Measurements from ENCODE around the gene GABPA. TPM values are rescaled to one million over a fixed set of nuclear protein-coding genes. Genes with fewer than 3 reads are reported as not detected.
"Not testable (repeated sequence)": the region's sequence is repeated elsewhere in the genome, so short reads cannot be mapped to it uniquely, and the experiment has no call there.

GABPA gene
- total RNA-seq, 4 donors from 2014 or later: 17.6 to 23.7 (median 19.6) TPM

GRCh38 chr21:25709684-25710265 is 25.0 kb upstream of the GABPA start:
- WGBS: 85% methylated on average over 5 of the region's 5 CpGs

GRCh38 chr21:25710550-25710949 is 24.2 kb upstream of the GABPA start:
- WGBS: 97% methylated on average over 5 of the region's 5 CpGs
- Histone ChIP-seq H3K4me3 (no peak overlapping the region), H3K27ac (replicated peaks in 1 of 4) (no peak overlapping the region), H3K27me3 (no peaks in the 10 kb centered on the region), H3K4me1 (peaks cover 0 to 3% (median 0%) of the 10 kb centered on the region in 4 donors), H3K9me3 (no peaks in the 10 kb centered on the region), H3K36me3 (peaks cover 5 to 62% (median 44%) of the 10 kb centered on the region in 4 donors)
- intact Hi-C loops (cut with DNase I): no loop called here
- no peak for TF ChIP-seq CTCF (IDR thresholded peaks at IDR 0.05)
- no peak for TF ChIP-seq POLR2A (IDR thresholded peaks at IDR 0.05; ENCODE audit: low read depth)
- no peak for TF ChIP-seq POLR2AphosphoS5 (IDR thresholded peaks at IDR 0.05)
- no peak for TF ChIP-seq EP300 (IDR thresholded peaks at IDR 0.05)
- DNase-seq (ENCODE audit: extremely low spot score): no peak

More at GRCh38 chr21:25709684-25710265, 25.0 kb upstream of the GABPA start:
- no peak for TF ChIP-seq CTCF (IDR thresholded peaks at IDR 0.05)
- TF ChIP-seq EP300 (IDR thresholded peaks at IDR 0.05): no peak
- no peak for TF ChIP-seq POLR2AphosphoS5 (IDR thresholded peaks at IDR 0.05)
- TF ChIP-seq POLR2A (IDR thresholded peaks at IDR 0.05; ENCODE audit: low read depth): no peak
- H3K4me3 ChIP-seq: no peak overlapping the region
- peaks cover 0 to 3% (median 0%) of the 10 kb centered on the region in 4 donors for H3K4me1 ChIP-seq
- H3K36me3 ChIP-seq: peaks cover 5 to 59% (median 37%) of the 10 kb centered on the region in 4 donors
- H3K27ac ChIP-seq (replicated peaks in 1 of 4): no peak overlapping the region
- H3K9me3 ChIP-seq: no peaks in the 10 kb centered on the region
- H3K27me3 ChIP-seq: no peaks in the 10 kb centered on the region
- DNase-seq (ENCODE audit: extremely low spot score): no peak
- intact Hi-C loops (cut with DNase I): no loop called here

- WGBS: 96% methylated on average over 10 of the region's 10 CpGs
- H3K36me3 ChIP-seq: peaks cover 0 to 57% (median 46%) of the 10 kb centered on the region in 4 donors
Measured at GRCh38 chr21:25714066-25714465, 20.7 kb upstream of the GABPA start.

GRCh38 chr21:25717491-25718147 is 17.2 kb upstream of the GABPA start:
- H3K36me3 ChIP-seq: peaks cover 0 to 66% (median 51%) of the 10 kb centered on the region in 4 donors
- 84% methylated on average over 5 of the region's 5 CpGs for WGBS
- no peak overlapping the region for H3K4me3 ChIP-seq
- no peak for DNase-seq (ENCODE audit: extremely low spot score)
- peaks cover 6 to 21% (median 9%) of the 10 kb centered on the region in 4 donors for H3K4me1 ChIP-seq
- H3K9me3 ChIP-seq: no peaks in the 10 kb centered on the region
- H3K27me3 ChIP-seq: no peaks in the 10 kb centered on the region
- intact Hi-C loops (cut with DNase I): no loop called here
- no peak for TF ChIP-seq POLR2AphosphoS5 (IDR thresholded peaks at IDR 0.05)
- TF ChIP-seq CTCF (IDR thresholded peaks at IDR 0.05): no peak
- TF ChIP-seq EP300 (IDR thresholded peaks at IDR 0.05): no peak
- no peak for TF ChIP-seq POLR2A (IDR thresholded peaks at IDR 0.05; ENCODE audit: low read depth)
- no peak overlapping the region for H3K27ac ChIP-seq (replicated peaks in 1 of 4)

More at GRCh38 chr21:25714066-25714465, 20.7 kb upstream of the GABPA start:
- intact Hi-C loops (cut with DNase I); H3K9me3 ChIP-seq; DNase-seq (ENCODE audit: extremely low spot score); H3K27me3 ChIP-seq; H3K4me1 ChIP-seq; H3K4me3 ChIP-seq; H3K27ac ChIP-seq (replicated peaks in 1 of 4): not testable (repeated sequence)

GRCh38 chr21:25721987-25722386 is 12.8 kb upstream of the GABPA start:
- 79% methylated on average over 3 of the region's 3 CpGs for WGBS
- Histone ChIP-seq H3K4me1 (peaks cover 8 to 39% (median 18%) of the 10 kb centered on the region in 4 donors), H3K36me3 (peaks cover 24 to 69% (median 48%) of the 10 kb centered on the region in 4 donors), H3K9me3 (no peaks in the 10 kb centered on the region), H3K27me3 (no peaks in the 10 kb centered on the region), H3K27ac (replicated peaks in 1 of 4) (peak overlapping the region in 3 of 4 donors; percentile 34 to 58 (median 43)), H3K4me3 (no peak overlapping the region)
- no peak for DNase-seq (ENCODE audit: extremely low spot score)
- intact Hi-C loops (cut with DNase I): no loop called here
- TF ChIP-seq POLR2AphosphoS5 (IDR thresholded peaks at IDR 0.05): no peak
- TF ChIP-seq POLR2A (IDR thresholded peaks at IDR 0.05; ENCODE audit: low read depth): no peak
- no peak for TF ChIP-seq EP300 (IDR thresholded peaks at IDR 0.05)
- TF ChIP-seq CTCF (IDR thresholded peaks at IDR 0.05): no peak

Data from esophagus muscularis mucosa (tissue), 4 donors.